GM23248 (cell line): ENCODE data around the gene LDLRAD4. TPM values are rescaled to one million over a fixed set of nuclear protein-coding genes. Genes with fewer than 3 reads are reported as not detected.

Source experiments
- DNase-seq: peaks from one replicate; pipeline ENCODE4 v3.0.0-alpha.2; 2015
- H2AFZ ChIP-seq: fragments of 200-600 bp; sonication (generic); 2 replicates; pipeline ENCODE4 v1.6.1; 2016; ENCODE audit warnings: antibody characterized with exemption
- H3F3A ChIP-seq: fragments of 200-600 bp; sonication (generic); 2 replicates; pipeline ENCODE4 v1.6.1; 2016; ENCODE audit warnings: mild to moderate bottlenecking, antibody characterized with exemption, mixed run types; ENCODE audit not compliant: insufficient read depth
- H3K27ac ChIP-seq: fragments of 200-600 bp; sonication (generic); 2 replicates; pipeline ENCODE4 v1.5.1; 2016; ENCODE audit warnings: mild to moderate bottlenecking
- H3K27me3 ChIP-seq: fragments of 200-600 bp; sonication (generic); replicated peaks from 2 replicates; pipeline ENCODE4 v1.6.1; 2016; ENCODE audit warnings: mild to moderate bottlenecking; ENCODE audit not compliant: insufficient read depth
- H3K36me3 ChIP-seq: fragments of 200-600 bp; sonication (generic); 2 replicates; pipeline ENCODE4 v1.6.1; 2016; ENCODE audit warnings: low read depth, mild to moderate bottlenecking
- H3K4me1 ChIP-seq: fragments of 200-600 bp; sonication (generic); 2 replicates; pipeline ENCODE4 v1.6.1; 2016; ENCODE audit warnings: mild to moderate bottlenecking; ENCODE audit not compliant: insufficient read depth
- H3K4me2 ChIP-seq: fragments of 200-600 bp; sonication (generic); one replicate; pipeline ENCODE4 v1.6.1; 2016; ENCODE audit warnings: mild to moderate bottlenecking; ENCODE audit not compliant: unreplicated experiment
- H3K4me3 ChIP-seq: fragments of 200-600 bp; sonication (generic); 2 replicates; pipeline ENCODE4 v1.5.1; 2016; ENCODE audit warnings: mild to moderate bottlenecking
- H3K79me2 ChIP-seq: fragments of 200-600 bp; sonication (generic); 2 replicates; pipeline ENCODE4 v1.6.1; 2016; ENCODE audit warnings: mild to moderate bottlenecking; ENCODE audit not compliant: insufficient read depth
- H3K9ac ChIP-seq: fragments of 200-600 bp; sonication (generic); 2 replicates; pipeline ENCODE4 v1.6.1; 2016; ENCODE audit warnings: mild to moderate bottlenecking
- H3K9me2 ChIP-seq: fragments of 200-600 bp; sonication (generic); 2 replicates; pipeline ENCODE4 v1.6.1; 2016; ENCODE audit warnings: mixed run types, mild to moderate bottlenecking, moderate library complexity; ENCODE audit not compliant: insufficient read depth
- H3K9me3 ChIP-seq: fragments of 200-600 bp; sonication (generic); one replicate; pipeline ENCODE4 v1.6.1; 2017; ENCODE audit warnings: low read depth
- H4K20me1 ChIP-seq: fragments of 200-600 bp; sonication (generic); 2 replicates; pipeline ENCODE4 v1.6.0; 2016; ENCODE audit not compliant: insufficient read depth
- EZH2 ChIP-seq: fragments of 200-600 bp; sonication (generic); IDR thresholded peaks from 2 replicates; pipeline ENCODE4 v1.6.1; 2018; ENCODE audit warnings: antibody characterized with exemption, mild to moderate bottlenecking; ENCODE audit not compliant: insufficient read depth, poor library complexity, severe bottlenecking
- EZH2phosphoT487 ChIP-seq: fragments of 200-600 bp; sonication (generic); IDR thresholded peaks from 2 replicates; pipeline ENCODE4 v1.6.1; 2018; ENCODE audit warnings: antibody characterized with exemption, moderate library complexity, mild to moderate bottlenecking, low read depth; ENCODE audit not compliant: insufficient read depth
- WGBS, 2 experiments: methylation state at CpG; one replicate each; pipeline ENCODE4 v1.1.6; 2015 to 2017; ENCODE audit warnings: low lambda C conversion rate in 2 of 2, low coverage in 1 of 2; ENCODE audit errors: missing lambda C conversion rate in 2 of 2; 5-methylcytosine and 5-hydroxymethylcytosine counted together
- in situ Hi-C: fragments of 300-500 bp; cut with MboI; formaldehyde crosslinking; loops from 2 replicates; pipeline ENCODE4 v1.15.0; 2020
- polyA plus RNA-seq: library from polyadenylated mRNA; unstranded; fragments of >200 nt; fragmentation: Nextera tagmentation; extraction: Ambion mirVana; gene quantifications from 2 replicates; pipeline ENCODE4 v1.2.1, GENCODE V29; 2016
- total RNA-seq: library from RNA; depleted of rRNA; stranded (reverse); fragments of >200 nt; shearing (Covaris generic); gene quantifications from 2 replicates; pipeline ENCODE4 v1.2.3, GENCODE V29; 2014

Gene LDLRAD4
- total and polyA plus RNA-seq, 2 experiments from 2014 or later, result not detected

DNA sequence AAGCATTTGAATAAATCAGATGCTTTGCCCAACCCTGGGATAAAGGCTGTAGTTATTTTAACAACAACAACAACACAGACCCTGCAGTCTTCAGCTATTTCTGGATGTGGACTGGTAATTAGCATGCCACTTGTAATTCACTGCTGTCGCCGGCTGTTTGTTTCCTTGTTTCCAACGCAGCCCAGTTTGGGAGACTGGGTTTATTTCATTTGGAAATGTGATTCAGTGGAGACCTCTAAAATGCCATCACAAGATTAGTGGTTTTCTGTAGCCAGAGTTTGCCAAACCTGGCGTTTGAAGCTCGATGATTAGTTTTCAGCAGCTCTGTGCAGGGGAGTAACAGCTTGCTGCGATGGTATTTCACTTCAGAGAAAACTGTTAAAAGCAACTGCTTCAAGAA lies 83.5 kb downstream of the LDLRAD4 start:
- no peaks in the 10 kb centered on the region for H3K79me2 ChIP-seq
- in situ Hi-C loops, result no loop called here
- H3K9me3 ChIP-seq, result no peaks in the 10 kb centered on the region
- no peaks in the 10 kb centered on the region for H4K20me1 ChIP-seq
- WGBS, 2 experiments, result 5 to 7% methylated on average over 6 of the region's 6 CpGs
- H3K27ac ChIP-seq, result no peak overlapping the region
- TF ChIP-seq EZH2phosphoT487 (no peak), EZH2 (no peak)
- H2AFZ ChIP-seq, result no peak overlapping the region
- no peak overlapping the region for H3K4me2 ChIP-seq
- H3F3A ChIP-seq, result no peaks in the 10 kb centered on the region
- no peaks in the 10 kb centered on the region; the same call in 1 of the 2 replicates for H3K27me3 ChIP-seq
- no peak overlapping the region for H3K4me3 ChIP-seq
- no peaks in the 10 kb centered on the region for H3K36me3 ChIP-seq
- H3K9ac ChIP-seq, result no peak overlapping the region
- H3K9me2 ChIP-seq, result no peaks in the 10 kb centered on the region
- no peak for DNase-seq
- H3K4me1 ChIP-seq, result no peaks in the 10 kb centered on the region

DNA sequence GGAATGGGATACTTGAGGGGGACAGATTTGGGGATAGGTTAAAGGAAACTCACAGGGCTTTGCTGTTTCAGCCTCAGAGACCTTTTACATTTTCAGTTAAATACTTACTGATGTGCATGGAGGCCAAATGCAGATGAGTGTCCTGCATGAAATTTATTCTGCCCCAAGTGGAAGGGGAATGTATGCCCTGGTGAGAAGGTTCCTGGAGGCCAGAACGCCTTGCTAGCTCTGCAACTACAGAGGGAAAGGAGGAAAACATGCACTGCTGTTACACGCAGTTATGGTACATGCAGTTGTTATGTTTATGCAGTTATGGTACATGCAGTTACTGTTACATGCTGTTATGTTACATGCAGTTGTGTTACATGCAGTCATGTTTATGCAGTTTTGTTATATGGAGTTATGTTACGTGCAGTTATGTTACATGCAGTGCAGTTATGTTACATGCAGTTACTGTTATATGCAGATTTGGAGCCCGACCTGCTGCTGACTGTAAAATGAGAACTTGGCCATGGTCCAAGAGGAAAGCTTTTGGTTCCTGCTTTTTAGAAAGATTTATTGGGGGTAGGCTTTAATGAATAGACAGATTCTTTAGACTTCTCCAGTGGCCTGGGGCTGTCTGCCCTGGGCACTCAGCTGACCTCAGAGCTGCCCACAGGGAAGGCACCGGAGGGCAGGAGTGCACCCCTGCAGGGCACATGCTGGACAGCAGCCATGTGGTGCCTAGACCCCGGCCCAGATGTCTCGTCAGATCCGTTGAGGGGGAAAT lies 84.1 kb downstream of the LDLRAD4 start:
- H4K20me1 ChIP-seq, result no peaks in the 10 kb centered on the region
- H3K9me3 ChIP-seq, result no peaks in the 10 kb centered on the region
- no peak for DNase-seq
- 33 to 42% methylated on average over 8 of the region's 8 CpGs for WGBS, 2 experiments
- no peak overlapping the region for H3K4me2 ChIP-seq
- no peaks in the 10 kb centered on the region for H3K36me3 ChIP-seq
- no peaks in the 10 kb centered on the region for H3K9me2 ChIP-seq
- H3K9ac ChIP-seq, result no peak overlapping the region
- in situ Hi-C loops, result no loop called here
- H3K27ac ChIP-seq, result no peak overlapping the region
- no peaks in the 10 kb centered on the region for H3K79me2 ChIP-seq
- H3F3A ChIP-seq, result no peaks in the 10 kb centered on the region
- no peak overlapping the region for H3K4me3 ChIP-seq
- H2AFZ ChIP-seq, result no peak overlapping the region
- no peaks in the 10 kb centered on the region for H3K4me1 ChIP-seq
- no peaks in the 10 kb centered on the region; the same call in 1 of the 2 replicates for H3K27me3 ChIP-seq
- TF ChIP-seq EZH2phosphoT487 (no peak), EZH2 (no peak)

DNA sequence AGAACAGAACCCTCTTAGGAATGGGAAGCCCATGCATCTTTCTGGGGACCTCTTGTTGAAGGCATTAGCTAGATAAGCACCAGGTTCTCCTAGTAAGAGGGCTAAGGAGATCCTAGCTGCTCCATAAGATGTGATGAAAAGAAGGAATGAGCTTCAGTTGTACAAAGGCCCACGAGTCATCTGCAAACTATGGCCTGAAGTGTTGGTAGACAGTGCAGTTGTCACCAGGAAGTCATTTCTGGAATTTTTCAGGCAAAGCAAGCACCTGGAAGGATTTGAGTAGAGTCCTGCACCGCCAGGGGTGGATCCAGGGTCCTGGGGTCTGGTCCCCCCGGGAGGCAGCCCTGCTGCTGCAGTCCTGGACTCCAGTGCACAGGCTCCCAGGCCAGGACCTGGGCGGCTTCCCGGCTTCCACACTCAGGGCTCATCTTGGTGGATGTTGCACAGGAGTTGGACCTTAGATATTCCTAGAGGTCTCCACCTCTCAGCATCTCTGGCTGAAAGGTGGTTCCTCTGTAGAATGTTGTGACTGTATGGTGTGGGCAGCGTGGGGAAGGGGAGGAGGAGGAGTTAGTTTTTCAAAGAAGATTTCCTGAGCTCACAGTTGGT lies 85.3 kb downstream of the LDLRAD4 start:
- no peak overlapping the region for H2AFZ ChIP-seq

DNA sequence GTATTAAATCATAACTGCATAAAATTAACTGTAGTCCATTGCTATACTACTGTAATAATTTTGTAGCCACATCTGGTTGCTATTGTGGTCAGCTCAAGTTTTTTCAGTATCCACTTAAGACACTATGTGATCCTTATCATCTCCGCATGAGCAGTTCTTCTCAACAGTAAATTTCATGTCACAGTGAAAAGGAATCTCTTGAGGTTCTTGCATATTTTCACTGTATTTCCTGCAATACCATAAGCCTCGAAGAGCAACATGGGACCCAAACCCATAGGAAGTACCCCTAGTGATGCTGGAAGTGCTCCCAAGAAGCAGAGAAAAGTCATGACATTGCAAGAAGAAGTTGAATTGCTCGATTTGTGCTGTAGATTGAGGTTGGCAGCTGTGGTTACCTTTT lies 86.7 kb downstream of the LDLRAD4 start:
- Histone ChIP-seq H3K27me3 (no peaks in the 10 kb centered on the region; the same call in 1 of the 2 replicates), H3K9ac (no peak overlapping the region), H3F3A (no peaks in the 10 kb centered on the region), H3K4me3 (no peak overlapping the region), H3K79me2 (no peaks in the 10 kb centered on the region), H3K9me3 (no peaks in the 10 kb centered on the region), H3K4me1 (no peaks in the 10 kb centered on the region), H3K27ac (no peak overlapping the region), H3K36me3 (no peaks in the 10 kb centered on the region), H3K4me2 (no peak overlapping the region), H2AFZ (no peak overlapping the region), H4K20me1 (no peaks in the 10 kb centered on the region), H3K9me2 (no peaks in the 10 kb centered on the region)
- TF ChIP-seq EZH2 (no peak), EZH2phosphoT487 (no peak)
- DNase-seq, result no peak
- 41 to 45% methylated on average over 3 of the region's 3 CpGs for WGBS, 2 experiments
- in situ Hi-C loops, result no loop called here

More for the DNA sequence above, 85.3 kb downstream of the LDLRAD4 start:
- no peaks in the 10 kb centered on the region; the same call in 1 of the 2 replicates for H3K27me3 ChIP-seq
- no peaks in the 10 kb centered on the region for H3K9me2 ChIP-seq
- no peak overlapping the region for H3K27ac ChIP-seq
- no peak overlapping the region for H3K4me3 ChIP-seq
- no peaks in the 10 kb centered on the region for H3F3A ChIP-seq
- TF ChIP-seq EZH2phosphoT487 (no peak), EZH2 (no peak)
- no peaks in the 10 kb centered on the region for H4K20me1 ChIP-seq
- no peaks in the 10 kb centered on the region for H3K4me1 ChIP-seq
- no peaks in the 10 kb centered on the region for H3K9me3 ChIP-seq
- in situ Hi-C loops, result no loop called here
- WGBS, 2 experiments, result 53 to 63% methylated on average over 6 of the region's 6 CpGs
- H3K79me2 ChIP-seq, result no peaks in the 10 kb centered on the region
- no peak overlapping the region for H3K9ac ChIP-seq
- no peak overlapping the region for H3K4me2 ChIP-seq
- H3K36me3 ChIP-seq, result no peaks in the 10 kb centered on the region
- DNase-seq, result no peak
